IMR-90 (cell line): Measurements from ENCODE around the gene TBC1D4. TPM values are rescaled to one million over a fixed set of nuclear protein-coding genes. Genes with fewer than 3 reads are reported as not detected.
"Not testable (repeated sequence)": the region's sequence is repeated elsewhere in the genome, so short reads cannot be mapped to it uniquely, and the experiment has no call there.

Source experiments
- ATAC-seq: fragments of 200-7000 bp; cut with Tn5 transposase; 2 replicates; pipeline ENCODE4 v1.9.1; 2020; ENCODE audit warnings: low read depth, mild to moderate bottlenecking, moderate library complexity
- BruUV-seq: library from RNA; stranded (reverse); fragments of 400-500 nt; replicated peaks from 2 replicates; lab custom pipeline; 2021; lab: Mats Ljungman, UMichigan
- CTCF ChIA-PET: fragments of 300-600 bp; formaldehyde crosslinking; extraction: SDS; loops from one replicate; lab custom pipeline; 2021; ENCODE audit warnings: antibody characterized with exemption; lab: Yijun Ruan, JAX
- POLR2A ChIA-PET: fragments of 300-600 bp; sonication (Branson Sonifier 250); formaldehyde crosslinking; loops from one replicate; lab custom pipeline; 2022; ENCODE audit warnings: antibody characterized with exemption; ENCODE audit not compliant: unreplicated experiment; lab: Charles Lee
- DNase-seq: peaks from one replicate; pipeline ENCODE4 v3.0.0; 2013
- H2AFZ ChIP-seq: replicated peaks from 2 replicates; pipeline ENCODE3; 2013; ENCODE audit warnings: low read length, mild to moderate bottlenecking; ENCODE audit not compliant: poor library complexity
- H2AK5ac ChIP-seq: 2 replicates; pipeline ENCODE4 v1.6.1; 2013; ENCODE audit warnings: low read depth, low read length, inconsistent platforms
- H2AK9ac ChIP-seq: replicated peaks from 2 replicates; pipeline ENCODE3; 2013; ENCODE audit warnings: mild to moderate bottlenecking, low read depth, low read length, moderate library complexity; ENCODE audit not compliant: poor library complexity
- H2BK120ac ChIP-seq: 2 replicates; pipeline ENCODE4 v1.6.1; 2013; ENCODE audit warnings: low read depth, low read length, inconsistent platforms
- H2BK15ac ChIP-seq: 3 replicates; pipeline ENCODE4 v1.6.1; 2013; ENCODE audit warnings: low read depth, low read length, inconsistent platforms
- H2BK20ac ChIP-seq: 2 replicates; pipeline ENCODE4 v1.6.1; 2013; ENCODE audit warnings: low read depth, mild to moderate bottlenecking, inconsistent platforms, low read length, moderate library complexity
- H2BK5ac ChIP-seq: 2 replicates; pipeline ENCODE4 v1.6.1; 2013; ENCODE audit warnings: mild to moderate bottlenecking, low read depth, low read length, inconsistent platforms; ENCODE audit not compliant: poor library complexity, severe bottlenecking
- H3K14ac ChIP-seq: replicated peaks from 2 replicates; pipeline ENCODE4 v1.6.1; 2013; ENCODE audit warnings: low read depth, low read length, inconsistent platforms
- H3K18ac ChIP-seq: 2 replicates; pipeline ENCODE4 v1.6.1; 2013; ENCODE audit warnings: low read depth, low read length, control low read depth
- H3K23ac ChIP-seq: 2 replicates; pipeline ENCODE4 v1.6.1; 2013; ENCODE audit warnings: low read depth, low read length, inconsistent platforms
- H3K27ac ChIP-seq: 2 replicates; pipeline ENCODE4 v1.5.1; 2013; ENCODE audit warnings: mild to moderate bottlenecking, control low read depth, low read length; ENCODE audit not compliant: insufficient read depth
- H3K27me3 ChIP-seq: 2 replicates; pipeline ENCODE4 v1.6.1; 2013; ENCODE audit warnings: low read length; ENCODE audit not compliant: control insufficient read depth, insufficient read depth
- H3K36me3 ChIP-seq: 2 replicates; pipeline ENCODE4 v1.6.1; 2013; ENCODE audit warnings: low read length, mixed read lengths; ENCODE audit not compliant: control insufficient read depth, insufficient read depth
- H3K4ac ChIP-seq: 2 replicates; pipeline ENCODE4 v1.6.1; 2013; ENCODE audit warnings: low read depth, low read length, inconsistent platforms
- H3K4me1 ChIP-seq: 2 replicates; pipeline ENCODE4 v1.6.1; 2013; ENCODE audit warnings: low read length, mixed read lengths; ENCODE audit not compliant: control insufficient read depth, insufficient read depth
- H3K4me2 ChIP-seq: 2 replicates; pipeline ENCODE4 v1.6.1; 2013; ENCODE audit warnings: low read depth, mild to moderate bottlenecking, control low read depth, low read length, moderate library complexity
- H3K4me3 ChIP-seq: 2 replicates; pipeline ENCODE4 v1.5.1; 2013; ENCODE audit warnings: low read depth, mild to moderate bottlenecking, control low read depth, low read length, moderate library complexity; ENCODE audit not compliant: insufficient read depth
- H3K56ac ChIP-seq: 2 replicates; pipeline ENCODE4 v1.6.1; 2013; ENCODE audit warnings: low read length, inconsistent platforms; ENCODE audit not compliant: insufficient read depth; ENCODE audit errors: extremely low read depth
- H3K79me1 ChIP-seq, 2 experiments: 2 replicates each; pipeline ENCODE4 v1.6.1; 2013; ENCODE audit warnings: low read length in 2 of 2, inconsistent platforms in 1 of 2, low read depth in 1 of 2
- H3K9ac ChIP-seq: 2 replicates; pipeline ENCODE4 v1.6.1; 2013; ENCODE audit warnings: low read depth, low read length, control low read depth
- H3K9me1 ChIP-seq: 2 replicates; pipeline ENCODE4 v1.6.1; 2013; ENCODE audit warnings: low read length, inconsistent platforms; ENCODE audit not compliant: insufficient read depth
- H3K9me3 ChIP-seq: 2 replicates; pipeline ENCODE4 v1.6.1; 2013; ENCODE audit warnings: low read length; ENCODE audit not compliant: control insufficient read depth, insufficient read depth
- H4K20me1 ChIP-seq: 2 replicates; pipeline ENCODE4 v1.6.1; 2013; ENCODE audit warnings: low read length, inconsistent platforms; ENCODE audit not compliant: insufficient read depth
- H4K5ac ChIP-seq: 2 replicates; pipeline ENCODE4 v1.6.1; 2013; ENCODE audit warnings: mild to moderate bottlenecking, low read depth, low read length, control low read depth
- H4K8ac ChIP-seq, 2 experiments: 2 replicates each; pipeline ENCODE4 v1.6.1; 2013; ENCODE audit warnings: low read depth in 2 of 2, low read length in 2 of 2, control low read depth in 1 of 2, inconsistent platforms in 1 of 2
- H4K91ac ChIP-seq: 2 replicates; pipeline ENCODE4 v1.6.1; 2013; ENCODE audit warnings: low read depth, low read length, inconsistent platforms; ENCODE audit not compliant: insufficient read depth
- CEBPB ChIP-seq: IDR thresholded peaks from 2 replicates; pipeline ENCODE4 v1.6.1; 2012; ENCODE audit warnings: low read depth, low read length, improper control_type of control experiment
- ELK1 ChIP-seq: fragments of 150-350 bp; IDR thresholded peaks from 2 replicates; pipeline ENCODE4 v1.6.1; 2016; ENCODE audit warnings: low read depth, mild to moderate bottlenecking, low read length, moderate library complexity, borderline replicate concordance
- WGBS, 2 experiments: methylation state at CpG; one replicate each; pipeline versions ENCODE4 v1.1.5 to v1.1.7; 2013; ENCODE audit warnings: missing lambda C conversion rate in 2 of 2; ENCODE audit not compliant: insufficient read length in 1 of 2; ENCODE audit errors: extremely low coverage in 2 of 2; 5-methylcytosine and 5-hydroxymethylcytosine counted together
- dilution Hi-C: fragments of 300-500 bp; cut with HindIII; formaldehyde crosslinking; loops from one replicate; pipeline ENCODE4 v1.14.3; 2018; ENCODE audit warnings: low sequenced_read_pairs; ENCODE audit not compliant: unreplicated experiment
- in situ Hi-C: fragments of 300-500 bp; cut with MboI; formaldehyde crosslinking; loops from 3 replicates; pipeline ENCODE4 v1.14.3; 2019; ENCODE audit warnings: low sequenced_read_pairs, inconsistent platforms, mixed read lengths
- intact Hi-C: fragments of 100-400 bp; cut with micrococcal nuclease; formaldehyde crosslinking; loops from 2 replicates; pipeline ENCODE4 v1.10.0; 2022
- polyA plus RNA-seq, 3 experiments: library from polyadenylated mRNA; depleted of rRNA; stranded (reverse); fragments of >200 nt; gene quantifications; 2 replicates each; pipeline ENCODE4 v1.2.3, GENCODE V29; 2012; ENCODE audit warnings: low replicate concordance in 1 of 3
- total RNA-seq: library from RNA; depleted of rRNA; stranded (reverse); fragments of >200 nt; gene quantifications from 2 replicates; pipeline ENCODE4 v1.2.3, GENCODE V29; 2012

TBC1D4 gene
- total and polyA plus RNA-seq, 2 of the 4 experiments (the other 2 are of a cell fraction), result 7.5 to 22.8 TPM

- POLR2A ChIA-PET, result no interaction called here
- Histone ChIP-seq H3K27ac (no peak overlapping the region), H4K5ac (no peak overlapping the region), H4K20me1 (no peaks in the 10 kb centered on the region), H2AFZ (no peak overlapping the region), H3K9me3 (no peaks in the 10 kb centered on the region), H3K4me1 (peaks cover 4% of the 10 kb centered on the region; the same call in 1 of the 2 replicates), H3K4ac (no peak overlapping the region), H3K23ac (no peak overlapping the region), H3K4me3 (no peak overlapping the region), H3K18ac (no peak overlapping the region), H3K27me3 (no peaks in the 10 kb centered on the region), H2BK120ac (no peak overlapping the region), H2BK15ac (no peak overlapping the region), H2AK9ac (no peak overlapping the region), H2BK20ac (no peak overlapping the region), H3K79me1 (0 out of 4 replicates have a peak, but pooled peaks cover 0 to 6% of the 10 kb centered on the region in 2 experiments), H3K9ac (no peak overlapping the region), H3K9me1 (peaks cover 12% of the 10 kb centered on the region; the same call in 1 of the 2 replicates), H3K14ac (no peak overlapping the region), H3K56ac (no peak overlapping the region), H2AK5ac (no peak overlapping the region), H3K36me3 (no peaks in the 10 kb centered on the region), H4K8ac (no peak overlapping the region), H3K4me2 (no peak overlapping the region), H2BK5ac (no peak overlapping the region), H4K91ac (no peak overlapping the region)
- no TSS peak for BruUV-seq
- in situ Hi-C loops, result no loop called here
- TF ChIP-seq ELK1 (no peak), CEBPB (peak; percentile 60)
- dilution Hi-C loops, result no loop called here
- DNase-seq (peak; percentile 24), ATAC-seq (no peak)
- 50% methylated on average over 1 of the region's 3 CpGs; no CpG with 5 or more reads in 1 of the 2 experiments for WGBS, 2 experiments
- CTCF ChIA-PET, result no interaction called here
- intact Hi-C loops, result no loop called here
These were observed 129.2 kb downstream of the TBC1D4 start for GRCh38 chr13:75352641-75353327.

GRCh38 chr13:75351538-75351937, 130.4 kb downstream of the TBC1D4 start:
- H2AK5ac ChIP-seq, H4K5ac ChIP-seq, H2BK20ac ChIP-seq, H3K14ac ChIP-seq, H3K56ac ChIP-seq, H3K9ac ChIP-seq, H3K4me3 ChIP-seq, H3K27me3 ChIP-seq, in situ Hi-C loops, H4K20me1 ChIP-seq, H3K4ac ChIP-seq, H2BK120ac ChIP-seq, intact Hi-C loops, H2AFZ ChIP-seq, H2BK15ac ChIP-seq, dilution Hi-C loops, H3K27ac ChIP-seq, H3K23ac ChIP-seq, H3K36me3 ChIP-seq, H3K4me2 ChIP-seq, H4K8ac ChIP-seq, H3K9me3 ChIP-seq, H3K4me1 ChIP-seq, DNase-seq, BruUV-seq, H2AK9ac ChIP-seq, H3K18ac ChIP-seq, ATAC-seq, H4K91ac ChIP-seq, CTCF ChIA-PET, H3K79me1 ChIP-seq, POLR2A ChIA-PET, H3K9me1 ChIP-seq, H2BK5ac ChIP-seq: not testable (repeated sequence)
- WGBS, 2 experiments, result no CpG with 5 or more reads among the region's 3 CpGs
